Tibial nerve (tissue), 4 donors: ENCODE data around the gene PRICKLE1. TPM values are rescaled to one million over a fixed set of nuclear protein-coding genes. Genes with fewer than 3 reads are reported as not detected.

Experiments used
- DNase-seq, 2 donors: peaks; one replicate each; pipeline ENCODE4 v3.0.0-alpha.2; 2019; ENCODE audit warnings: low spot score in 2 of 2
- H3K27ac ChIP-seq, 4 donors: fragments of 200-600 bp; sonication (generic) in 3 of 4; one replicate each; pipeline ENCODE4 v1.5.1; 2017 to 2019; ENCODE audit warnings: mild to moderate bottlenecking in 1 of 4
- H3K27me3 ChIP-seq, 2 donors: fragments of 200-600 bp; sonication (generic) in 1 of 2; one replicate each; pipeline versions ENCODE4 v1.5.1 to v1.6.0; 2017 to 2019
- H3K36me3 ChIP-seq, 3 donors: fragments of 200-600 bp; sonication (generic); one replicate each; pipeline ENCODE4 v1.5.1; 2018 to 2019
- H3K4me1 ChIP-seq, 4 donors: fragments of 200-600 bp; sonication (generic) in 3 of 4; one replicate each; pipeline ENCODE4 v1.5.1; 2017 to 2019
- H3K4me3 ChIP-seq, 4 donors: fragments of 200-600 bp; sonication (generic) in 3 of 4; one replicate each; pipeline ENCODE4 v1.5.1; 2017 to 2019; ENCODE audit warnings: mild to moderate bottlenecking in 1 of 4, moderate library complexity in 1 of 4
- H3K9me3 ChIP-seq, 4 donors: fragments of 200-600 bp; sonication (generic) in 3 of 4; one replicate each; pipeline ENCODE4 v1.5.1; 2017 to 2019
- EP300 ChIP-seq, 2 donors: sonication (generic); formaldehyde crosslinking; IDR thresholded peaks; one replicate each; pipeline ENCODE4 v1.6.1; 2017; ENCODE audit warnings: antibody characterized with exemption in 2 of 2, mild to moderate bottlenecking in 1 of 2
- POLR2A ChIP-seq, 2 donors: fragments of 450-650 bp; IDR thresholded peaks; one replicate each; pipeline ENCODE4 v1.6.1; 2017; ENCODE audit warnings: antibody characterized with exemption in 2 of 2, mild to moderate bottlenecking in 2 of 2, moderate library complexity in 2 of 2
- WGBS, 2 donors: methylation state at CpG; one replicate each; pipeline ENCODE4 v1.1.5; 2018; 5-methylcytosine and 5-hydroxymethylcytosine counted together
- total RNA-seq, 4 donors: library from RNA; depleted of rRNA; stranded (reverse); fragments of >200 nt; gene quantifications; one replicate each; pipeline ENCODE4 v1.1.0, GENCODE V29; 2016
- TF ChIP-seq, protein P1 (sequence below), 5 experiments: fragments of 200-600 bp in 3 of 5; fragments of 450-650 bp in 2 of 5; sonication (generic) in 3 of 5; IDR thresholded peaks; one replicate each; pipeline ENCODE4 v1.5.1; 2016 to 2019; ENCODE audit warnings: antibody characterized with exemption in 5 of 5, mild to moderate bottlenecking in 3 of 5, moderate library complexity in 2 of 5

The PRICKLE1 gene
- total RNA-seq, 4 donors from 2014 or later: 21.6 to 51.7 (median 34.5) TPM

DNA sequence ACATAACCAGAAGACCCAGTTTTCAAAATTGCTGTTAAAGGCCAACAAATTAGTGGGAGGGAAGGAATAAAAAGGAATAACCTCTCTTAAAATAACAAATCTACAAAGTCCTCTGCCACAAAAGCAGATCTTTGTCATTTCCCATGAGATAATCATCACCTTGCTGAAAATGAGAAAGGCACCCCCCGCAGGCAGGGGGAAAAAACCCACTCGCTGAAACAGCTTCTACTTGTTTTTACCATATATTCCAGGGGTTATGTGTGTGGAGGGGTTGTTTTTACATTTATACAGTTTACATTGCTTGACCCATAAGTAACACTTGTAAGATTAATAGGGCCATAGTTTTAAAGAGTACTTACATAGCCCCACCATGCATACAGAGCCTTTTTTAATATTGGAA lies 131.0 kb downstream of the PRICKLE1 start:
- no peak for DNase-seq
- H3K9me3 ChIP-seq: no peaks in the 10 kb centered on the region
- TF ChIP-seq, protein P1, sequence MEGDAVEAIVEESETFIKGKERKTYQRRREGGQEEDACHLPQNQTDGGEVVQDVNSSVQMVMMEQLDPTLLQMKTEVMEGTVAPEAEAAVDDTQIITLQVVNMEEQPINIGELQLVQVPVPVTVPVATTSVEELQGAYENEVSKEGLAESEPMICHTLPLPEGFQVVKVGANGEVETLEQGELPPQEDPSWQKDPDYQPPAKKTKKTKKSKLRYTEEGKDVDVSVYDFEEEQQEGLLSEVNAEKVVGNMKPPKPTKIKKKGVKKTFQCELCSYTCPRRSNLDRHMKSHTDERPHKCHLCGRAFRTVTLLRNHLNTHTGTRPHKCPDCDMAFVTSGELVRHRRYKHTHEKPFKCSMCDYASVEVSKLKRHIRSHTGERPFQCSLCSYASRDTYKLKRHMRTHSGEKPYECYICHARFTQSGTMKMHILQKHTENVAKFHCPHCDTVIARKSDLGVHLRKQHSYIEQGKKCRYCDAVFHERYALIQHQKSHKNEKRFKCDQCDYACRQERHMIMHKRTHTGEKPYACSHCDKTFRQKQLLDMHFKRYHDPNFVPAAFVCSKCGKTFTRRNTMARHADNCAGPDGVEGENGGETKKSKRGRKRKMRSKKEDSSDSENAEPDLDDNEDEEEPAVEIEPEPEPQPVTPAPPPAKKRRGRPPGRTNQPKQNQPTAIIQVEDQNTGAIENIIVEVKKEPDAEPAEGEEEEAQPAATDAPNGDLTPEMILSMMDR (IDR thresholded peaks at IDR 0.05): no peak
- TF ChIP-seq EP300 (IDR thresholded peaks at IDR 0.05) (no peak), POLR2A (IDR thresholded peaks at IDR 0.05) (no peak)

GRCh38 chr12:42450248-42450647 lies 139.3 kb downstream of the PRICKLE1 start:
- WGBS, 2 donors: 61% methylated on average over 2 of the region's 2 CpGs
- Histone ChIP-seq H3K36me3 (peaks cover 0 to 48% (median 0%) of the 10 kb centered on the region in 3 donors), H3K4me1 (peaks cover 0 to 14% (median 0%) of the 10 kb centered on the region in 4 donors), H3K9me3 (no peaks in the 10 kb centered on the region), H3K27ac (no peak overlapping the region), H3K4me3 (no peak overlapping the region), H3K27me3 (no peaks in the 10 kb centered on the region)
- DNase-seq: no peak
- TF ChIP-seq POLR2A (IDR thresholded peaks at IDR 0.05) (no peak), EP300 (IDR thresholded peaks at IDR 0.05) (no peak)
- TF ChIP-seq, protein P1 (IDR thresholded peaks at IDR 0.05): no peak

More for the DNA sequence above, 131.0 kb downstream of the PRICKLE1 start:
- Histone ChIP-seq H3K27me3 (no peaks in the 10 kb centered on the region), H3K4me1 (no peaks in the 10 kb centered on the region), H3K27ac (no peak overlapping the region), H3K36me3 (peaks cover 0 to 37% (median 0%) of the 10 kb centered on the region in 3 donors), H3K4me3 (no peak overlapping the region)
- WGBS, 2 donors: 87 to 88% methylated on average over 2 of the region's 2 CpGs

DNA sequence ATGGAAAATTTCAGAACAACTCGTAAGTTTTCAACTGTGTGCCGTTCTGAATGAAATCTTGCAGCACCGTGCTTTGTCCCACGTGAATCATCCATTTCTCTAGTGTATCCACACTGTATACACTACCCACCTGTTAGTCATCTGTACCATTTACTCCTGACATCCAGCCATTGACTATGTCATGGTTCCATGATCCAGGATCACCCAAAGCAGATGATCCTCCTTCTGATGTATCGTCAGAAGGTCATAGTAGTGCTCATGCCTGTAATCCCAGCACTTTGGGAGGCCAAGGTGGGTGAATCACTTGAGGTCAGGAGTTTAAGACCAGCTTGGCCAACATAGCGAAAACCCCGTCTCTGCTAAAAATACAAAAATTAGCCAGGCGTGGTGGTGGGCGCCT lies 140.7 kb downstream of the PRICKLE1 start:
- H3K9me3 ChIP-seq: peaks cover 0 to 7% (median 0%) of the 10 kb centered on the region in 4 donors
- no peak overlapping the region for H3K27ac ChIP-seq
- peaks cover 0 to 14% (median 0%) of the 10 kb centered on the region in 4 donors for H3K4me1 ChIP-seq
- 90 to 93% methylated on average over 9 of the region's 9 CpGs for WGBS, 2 donors
- no peak for DNase-seq
- H3K27me3 ChIP-seq: no peaks in the 10 kb centered on the region
- H3K36me3 ChIP-seq: peaks cover 0 to 62% (median 0%) of the 10 kb centered on the region in 3 donors
- H3K4me3 ChIP-seq: no peak overlapping the region
- TF ChIP-seq EP300 (IDR thresholded peaks at IDR 0.05) (no peak), POLR2A (IDR thresholded peaks at IDR 0.05) (no peak)
- TF ChIP-seq, protein P1 (IDR thresholded peaks at IDR 0.05): no peak

DNA sequence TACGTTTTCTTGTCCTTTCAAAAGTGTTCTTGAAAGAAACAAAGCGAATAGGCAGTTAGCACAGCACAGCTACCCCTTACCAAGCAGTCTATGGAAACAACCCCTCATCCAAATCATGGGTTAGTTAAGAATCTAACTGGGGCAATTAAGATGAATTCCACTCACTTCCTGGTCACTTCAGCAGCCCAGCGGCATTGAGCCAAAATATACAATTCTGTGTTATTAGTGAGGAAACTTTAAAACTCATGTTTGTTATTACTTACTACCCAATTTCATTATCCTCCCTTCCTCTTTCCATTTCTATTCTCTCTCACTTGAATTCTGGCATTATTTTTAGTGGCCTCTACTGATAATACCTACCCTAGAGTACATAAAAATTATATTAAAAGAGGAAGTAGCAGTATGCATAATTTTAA lies 142.2 kb downstream of the PRICKLE1 start:
- Histone ChIP-seq H3K4me3 (no peak overlapping the region), H3K4me1 (peaks cover 0 to 14% (median 0%) of the 10 kb centered on the region in 4 donors), H3K9me3 (peaks cover 0 to 12% (median 0%) of the 10 kb centered on the region in 4 donors), H3K27me3 (no peaks in the 10 kb centered on the region), H3K27ac (peak overlapping the region in 1 of 4 donors; percentile 19), H3K36me3 (peaks cover 0 to 77% (median 7%) of the 10 kb centered on the region in 3 donors)
- no peak for DNase-seq
- WGBS, 2 donors: 52% methylated on average over 3 of the region's 3 CpGs
- TF ChIP-seq POLR2A (IDR thresholded peaks at IDR 0.05): no peak
- TF ChIP-seq, protein P1 (IDR thresholded peaks at IDR 0.05): no peak
- no peak for TF ChIP-seq EP300 (IDR thresholded peaks at IDR 0.05)

GRCh38 chr12:42446761-42447160 lies 142.8 kb downstream of the PRICKLE1 start:
- 58 to 60% methylated on average over 6 of the region's 6 CpGs for WGBS, 2 donors
- Histone ChIP-seq H3K36me3 (peaks cover 0 to 83% (median 13%) of the 10 kb centered on the region in 3 donors), H3K27ac (no peak overlapping the region), H3K4me1 (peaks cover 0 to 14% (median 0%) of the 10 kb centered on the region in 4 donors), H3K27me3 (no peaks in the 10 kb centered on the region), H3K4me3 (no peak overlapping the region), H3K9me3 (peaks cover 0 to 12% (median 0%) of the 10 kb centered on the region in 4 donors)
- DNase-seq: no peak
- TF ChIP-seq, protein P1 (IDR thresholded peaks at IDR 0.05): no peak
- TF ChIP-seq EP300 (IDR thresholded peaks at IDR 0.05): no peak
- TF ChIP-seq POLR2A (IDR thresholded peaks at IDR 0.05): no peak
